Esophagus (tissue), 2 donors: ENCODE results near the gene ABR. TPM values are rescaled to one million over a fixed set of nuclear protein-coding genes. Genes with fewer than 3 reads are reported as not detected.

Source experiments
- H3K27ac ChIP-seq, 2 donors: one replicate each; pipeline ENCODE4 v1.5.1; 2013; ENCODE audit warnings: low read depth in 2 of 2, mild to moderate bottlenecking in 2 of 2, inconsistent platforms in 1 of 2, low read length in 1 of 2, moderate library complexity in 1 of 2
- H3K27me3 ChIP-seq, 2 donors: one replicate each; pipeline ENCODE4 v1.6.1; 2013; ENCODE audit warnings: low read length in 2 of 2, control low read depth in 1 of 2, mild to moderate bottlenecking in 1 of 2; ENCODE audit not compliant: insufficient read depth in 2 of 2, control insufficient read depth in 1 of 2
- H3K36me3 ChIP-seq, 2 donors: one replicate each; pipeline ENCODE4 v1.6.1; 2013; ENCODE audit warnings: low read length in 1 of 2; ENCODE audit not compliant: control insufficient read depth in 2 of 2, insufficient read depth in 2 of 2
- H3K4me1 ChIP-seq, 2 donors: one replicate each; pipeline ENCODE4 v1.6.1; 2013; ENCODE audit warnings: low read length in 1 of 2; ENCODE audit not compliant: control insufficient read depth in 2 of 2, insufficient read depth in 2 of 2
- H3K4me3 ChIP-seq, 2 donors: one replicate each; pipeline ENCODE4 v1.5.1; 2013; ENCODE audit warnings: low read length in 2 of 2, mild to moderate bottlenecking in 2 of 2, low read depth in 1 of 2, moderate library complexity in 1 of 2
- H3K9me3 ChIP-seq, 2 donors: one replicate each; pipeline ENCODE4 v1.6.1; 2013; ENCODE audit warnings: mild to moderate bottlenecking in 2 of 2, low read depth in 1 of 2, low read length in 1 of 2, moderate library complexity in 1 of 2; ENCODE audit not compliant: control insufficient read depth in 2 of 2, insufficient read depth in 1 of 2
- WGBS, 2 donors: extraction: QIAGEN DNeasy Blood & Tissue Kit; methylation state at CpG; one replicate each; pipeline ENCODE4 v1.1.7; 2013; 5-methylcytosine and 5-hydroxymethylcytosine counted together
- polyA plus RNA-seq, 2 donors: library from polyadenylated mRNA; stranded (reverse); fragments of 200-250 nt; gene quantifications; one replicate each; pipeline ENCODE4 v1.2.3, GENCODE V29; 2013
- donor health status: healthy with polysubstance abuse.
- donor health status: Bipolar disorder and iron deficiency.

The ABR gene
- polyA plus RNA-seq, 2 donors, result 48.6 to 57.7 TPM

DNA sequence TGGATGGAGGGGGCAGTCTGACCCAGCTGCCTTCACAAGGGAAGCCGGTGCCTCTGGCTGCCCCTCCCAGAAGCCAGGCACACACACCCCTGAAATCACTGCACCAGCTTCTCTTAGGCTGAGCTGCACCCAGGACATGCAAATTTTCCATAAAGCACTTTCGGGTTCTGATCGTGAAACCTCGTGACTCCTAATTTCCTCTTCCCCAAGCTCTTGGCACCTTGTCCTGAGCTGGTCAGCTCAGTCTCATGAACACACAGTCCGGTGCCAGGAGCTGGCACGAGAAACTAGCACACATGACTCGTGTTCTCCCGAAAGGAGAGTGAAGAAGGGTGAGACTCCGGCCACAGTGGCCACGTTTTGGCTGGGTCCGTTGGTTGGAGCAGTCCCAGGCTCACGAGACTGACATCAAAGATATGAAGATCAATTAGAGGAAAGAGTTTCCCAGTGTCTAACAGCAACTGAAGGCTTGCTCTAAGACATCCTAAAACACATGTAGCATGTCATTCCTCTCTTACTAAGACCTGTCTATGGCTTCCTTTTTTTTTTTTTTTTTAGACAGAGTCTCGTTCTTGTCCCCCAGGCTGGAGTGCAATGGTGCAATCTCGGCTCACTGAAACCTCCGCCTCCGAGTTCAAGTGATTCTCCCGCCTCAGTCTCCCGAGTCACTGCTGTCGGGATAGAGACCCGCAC is 9.2 kb upstream of the ABR start:
- H3K4me3 ChIP-seq, result no peak overlapping the region
- no peaks in the 10 kb centered on the region for H3K36me3 ChIP-seq
- no peaks in the 10 kb centered on the region for H3K9me3 ChIP-seq
- peaks cover 4 to 10% of the 10 kb centered on the region in 2 donors for H3K4me1 ChIP-seq
- WGBS, 2 donors, result 35 to 41% methylated on average over 20 of the region's 20 CpGs
- H3K27me3 ChIP-seq, result no peaks in the 10 kb centered on the region
- peak overlapping the region; percentile 27 to 30 for H3K27ac ChIP-seq

DNA sequence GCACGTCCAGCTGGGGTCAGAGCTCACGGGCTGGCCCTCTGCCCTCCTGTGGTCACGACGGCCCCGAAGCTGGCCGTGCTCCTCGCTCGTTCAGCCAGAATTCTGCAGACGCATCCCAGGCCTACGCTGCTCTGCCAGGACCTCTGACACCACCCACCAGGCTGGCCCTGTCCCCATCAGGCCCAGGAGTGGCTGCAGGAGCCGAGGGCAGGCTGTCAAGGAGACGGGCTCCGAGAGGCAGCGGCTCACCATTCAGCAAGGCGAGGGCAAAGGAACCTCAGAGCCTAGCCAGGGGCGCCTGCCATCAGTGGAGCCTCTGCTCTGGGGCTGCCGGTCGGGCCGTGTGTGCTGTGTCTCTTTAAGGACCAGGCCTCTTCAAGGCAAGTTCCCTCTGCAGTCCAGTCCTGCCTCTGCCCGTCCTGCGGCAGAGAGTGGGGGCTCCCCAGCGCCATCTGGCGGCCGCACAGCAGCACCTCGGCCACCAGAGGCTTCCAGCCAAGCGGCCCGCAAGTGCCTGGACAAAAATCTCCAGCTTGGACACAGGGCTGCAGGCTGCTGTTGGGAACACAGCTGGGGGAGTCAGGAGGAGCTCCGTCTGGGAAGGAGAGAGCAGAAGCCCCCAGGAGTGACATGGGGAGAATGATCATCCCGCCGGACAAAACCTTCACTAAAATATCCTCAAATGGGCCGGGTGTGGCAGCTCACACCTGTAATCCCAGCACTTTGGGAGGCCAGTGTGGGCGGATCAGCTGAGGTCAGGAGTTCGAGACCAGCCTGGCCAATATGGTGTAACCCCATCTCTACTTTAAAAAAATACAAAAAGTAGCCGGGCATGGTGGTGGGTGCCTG is 7.4 kb upstream of the ABR start:
- Histone ChIP-seq H3K27me3 (no peaks in the 10 kb centered on the region), H3K4me3 (no peak overlapping the region), H3K9me3 (no peaks in the 10 kb centered on the region), H3K4me1 (peaks cover 4 to 10% of the 10 kb centered on the region in 2 donors), H3K36me3 (no peaks in the 10 kb centered on the region), H3K27ac (peak overlapping the region; percentile 52 to 62)
- WGBS, 2 donors, result 24 to 31% methylated on average over 34 of the region's 34 CpGs

DNA sequence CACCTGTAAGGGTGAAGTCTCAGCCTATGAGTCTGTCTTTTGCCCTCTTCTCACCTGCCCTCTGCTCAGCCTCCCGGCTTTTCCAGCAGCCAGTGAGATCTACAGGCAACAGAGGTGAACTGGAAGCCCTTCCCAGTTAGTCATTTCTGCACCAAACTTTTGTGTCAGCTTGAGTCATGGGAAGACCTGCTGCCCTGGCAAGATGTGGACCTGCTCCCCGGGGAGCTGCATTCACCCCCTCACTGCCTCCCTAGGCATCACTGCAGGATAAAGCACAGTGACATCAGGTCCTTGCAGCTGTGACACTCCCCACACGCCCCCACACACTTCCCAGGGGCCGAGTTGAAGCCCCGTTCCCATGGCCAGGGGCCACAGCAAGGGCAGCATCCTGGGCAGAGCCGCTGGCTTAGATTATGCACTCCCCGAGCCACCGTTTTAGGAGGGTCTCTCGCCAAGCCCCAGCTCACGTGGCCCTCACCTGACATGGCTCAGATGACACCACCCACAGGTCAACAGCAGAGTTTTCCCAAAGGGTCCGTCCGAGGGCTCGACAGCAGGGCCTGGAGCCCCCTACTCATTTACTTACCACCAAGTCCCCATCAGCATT is 6.5 kb upstream of the ABR start:
- Histone ChIP-seq H3K4me3 (no peak overlapping the region), H3K27me3 (no peaks in the 10 kb centered on the region), H3K4me1 (peaks cover 4 to 10% of the 10 kb centered on the region in 2 donors), H3K9me3 (no peaks in the 10 kb centered on the region), H3K27ac (no peak overlapping the region), H3K36me3 (no peaks in the 10 kb centered on the region)
- WGBS, 2 donors, result 61 to 68% methylated on average over 13 of the region's 13 CpGs

DNA sequence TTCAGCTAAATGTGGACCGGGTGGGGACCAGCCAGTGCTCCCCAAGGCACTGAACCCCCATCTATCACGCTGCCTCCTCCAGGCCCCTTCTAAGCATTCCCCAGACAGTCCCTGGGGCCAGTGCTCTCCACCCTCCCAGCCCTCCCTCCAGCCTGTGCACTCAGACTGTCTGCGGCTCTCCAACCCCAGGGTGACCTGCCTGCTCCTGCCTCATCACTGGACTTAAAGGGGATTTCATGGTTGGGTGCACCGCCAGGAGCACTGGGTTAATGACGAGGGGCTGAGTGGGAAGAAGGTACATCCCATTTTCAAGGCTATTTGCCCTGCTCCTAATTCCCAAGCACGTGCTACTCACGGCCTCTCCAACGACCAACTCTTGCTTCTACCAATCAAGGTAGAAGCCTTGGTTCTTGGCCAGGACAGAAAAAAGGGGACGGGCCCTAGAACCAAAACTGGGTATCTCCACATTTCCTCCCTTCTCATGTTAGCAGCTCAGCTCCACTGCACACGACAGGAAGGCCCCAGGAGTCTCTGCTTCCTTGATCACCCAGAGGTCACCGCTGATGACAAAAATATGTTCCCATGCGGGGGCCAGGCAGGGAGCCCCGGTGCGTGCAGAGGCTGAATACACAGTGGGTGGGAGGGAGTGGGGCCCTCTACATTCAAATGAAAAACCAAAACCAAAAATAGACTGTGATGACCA is 3.5 kb upstream of the ABR start:
- H3K4me3 ChIP-seq, result no peak overlapping the region
- H3K4me1 ChIP-seq, result peaks cover 8 to 15% of the 10 kb centered on the region in 2 donors
- no peaks in the 10 kb centered on the region for H3K27me3 ChIP-seq
- no peaks in the 10 kb centered on the region for H3K36me3 ChIP-seq
- WGBS, 2 donors, result 46 to 48% methylated on average over 14 of the region's 14 CpGs
- no peaks in the 10 kb centered on the region for H3K9me3 ChIP-seq
- no peak overlapping the region for H3K27ac ChIP-seq

- Histone ChIP-seq H3K4me3 (no peak overlapping the region), H3K27me3 (no peaks in the 10 kb centered on the region), H3K9me3 (no peaks in the 10 kb centered on the region), H3K36me3 (no peaks in the 10 kb centered on the region), H3K27ac (no peak overlapping the region), H3K4me1 (peaks cover 8 to 15% of the 10 kb centered on the region in 2 donors)
- 38 to 44% methylated on average over 11 of the region's 11 CpGs for WGBS, 2 donors
These were observed 3.0 kb upstream of the ABR start for GRCh38 chr17:1182811-1183170.

DNA sequence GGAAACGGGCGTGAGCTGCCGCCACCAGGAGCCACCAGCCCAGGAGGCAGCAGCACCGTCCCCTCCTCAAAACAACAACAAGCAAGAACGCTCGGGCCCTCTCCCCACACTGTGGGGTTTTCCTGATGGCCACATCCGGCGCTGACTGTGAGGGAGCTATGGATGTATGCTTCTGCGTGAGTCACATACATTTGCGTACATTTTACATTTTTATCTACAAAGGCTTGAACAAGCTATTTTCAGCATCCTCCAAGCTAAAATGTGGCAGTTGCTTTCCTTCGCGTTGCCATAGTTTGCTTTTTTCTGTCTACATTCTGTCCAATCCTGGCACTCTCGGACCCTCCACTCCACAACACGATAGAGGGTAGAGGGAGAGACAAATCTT is 2.0 kb upstream of the ABR start:
- WGBS, 2 donors, result 64 to 75% methylated on average over 14 of the region's 14 CpGs
- no peaks in the 10 kb centered on the region for H3K36me3 ChIP-seq
- no peak overlapping the region for H3K27ac ChIP-seq
- no peaks in the 10 kb centered on the region for H3K27me3 ChIP-seq
- H3K9me3 ChIP-seq, result no peaks in the 10 kb centered on the region
- H3K4me1 ChIP-seq, result peaks cover 4 to 14% of the 10 kb centered on the region in 2 donors
- no peak overlapping the region for H3K4me3 ChIP-seq

DNA sequence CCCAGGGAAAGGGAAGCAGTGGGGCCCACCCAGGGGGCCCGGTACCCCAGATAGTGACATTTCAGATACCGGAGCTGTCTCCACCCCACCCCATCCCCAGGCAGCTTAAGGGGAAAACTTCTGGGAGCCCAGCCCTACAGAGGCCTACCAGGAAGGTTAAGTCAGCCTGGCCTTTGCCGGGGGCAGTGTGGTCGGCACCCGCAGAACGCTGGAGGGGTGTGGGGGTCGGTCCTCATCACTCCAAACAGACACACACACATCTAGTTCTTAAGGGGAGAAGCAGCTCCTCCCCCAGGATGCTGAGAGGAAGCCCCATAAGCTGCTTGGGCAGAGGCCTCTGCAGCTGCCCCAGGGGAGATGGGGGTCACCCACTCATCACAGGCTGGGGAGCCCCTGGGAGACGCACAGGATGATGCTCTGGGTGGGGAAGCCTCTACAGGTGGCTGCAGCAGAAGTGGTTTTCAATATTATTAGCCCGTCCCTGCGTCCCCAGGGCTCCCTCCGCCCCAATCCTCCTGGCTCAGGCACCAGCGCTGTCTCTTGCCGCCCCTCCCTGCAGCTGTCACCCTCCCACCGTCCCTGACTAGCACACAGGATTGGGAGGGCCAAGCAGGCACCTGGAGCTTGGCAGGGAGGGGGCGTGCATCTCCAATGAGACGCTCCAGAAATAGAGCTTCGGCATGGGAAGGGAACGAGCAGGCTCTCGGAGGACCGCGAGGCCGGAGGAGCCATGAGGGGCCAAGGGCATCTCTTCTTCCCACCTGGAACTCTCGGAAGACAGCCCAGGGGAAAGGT is 1.4 kb upstream of the ABR start:
- Histone ChIP-seq H3K36me3 (no peaks in the 10 kb centered on the region), H3K4me3 (no peak overlapping the region), H3K4me1 (peaks cover 4 to 8% of the 10 kb centered on the region in 2 donors), H3K27ac (no peak overlapping the region), H3K9me3 (no peaks in the 10 kb centered on the region), H3K27me3 (no peaks in the 10 kb centered on the region)
- WGBS, 2 donors, result 57 to 58% methylated on average over 23 of the region's 23 CpGs

DNA sequence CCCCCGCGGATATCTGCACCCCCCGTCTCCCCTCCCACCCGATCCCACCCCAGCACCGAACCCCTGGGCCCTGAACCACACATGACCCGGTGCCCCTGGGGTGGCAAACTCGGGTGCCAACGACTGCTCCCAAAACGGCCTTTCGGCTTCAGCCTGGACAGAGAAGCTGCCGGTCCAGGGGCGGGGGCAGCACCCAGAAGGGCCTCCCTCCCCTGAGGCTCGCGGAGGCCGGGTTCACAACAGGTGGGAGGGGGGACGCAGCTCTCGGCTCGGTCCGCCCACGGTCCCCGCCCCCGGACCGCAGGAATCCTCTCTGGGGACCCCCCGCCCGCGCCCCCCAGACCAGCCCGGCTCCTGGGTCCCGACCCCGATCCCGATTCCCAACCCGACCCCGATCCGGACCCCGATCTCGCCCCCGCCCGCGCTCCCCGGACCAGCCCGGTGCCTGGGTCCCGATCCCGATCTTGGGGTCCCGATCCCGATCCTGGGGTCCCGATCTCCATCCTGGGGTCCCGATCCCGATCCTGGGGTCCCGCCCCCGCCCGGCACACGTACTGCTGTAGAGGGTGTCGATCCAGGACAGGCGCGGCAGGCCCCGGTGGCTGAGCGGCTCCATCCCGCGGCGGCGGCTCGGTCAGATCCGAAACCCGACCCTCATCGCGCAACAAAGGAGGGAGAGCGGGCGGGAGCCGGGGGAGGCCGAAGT is 516 bp downstream of the ABR start:
- no peaks in the 10 kb centered on the region for H3K9me3 ChIP-seq
- H3K27ac ChIP-seq, result peak overlapping the region in 1 of 2 donors; percentile 59
- 1 to 2% methylated on average over 59 to 69 of the region's 69 CpGs for WGBS, 2 donors
- no peaks in the 10 kb centered on the region for H3K36me3 ChIP-seq
- peak overlapping the region; percentile 49 to 61 for H3K4me3 ChIP-seq
- H3K4me1 ChIP-seq, result peaks cover 4 to 6% of the 10 kb centered on the region in 2 donors
- no peaks in the 10 kb centered on the region for H3K27me3 ChIP-seq
